K562 (cell line): ENCODE measurements around the gene ST6GAL1. TPM values are rescaled to one million over a fixed set of nuclear protein-coding genes. Genes with fewer than 3 reads are reported as not detected.

Experiments
- CBFB ChIP-seq: sonication (generic); formaldehyde crosslinking; IDR thresholded peaks from 2 replicates; pipeline ENCODE4 v1.4.0; 2020; ENCODE audit warnings: mild to moderate bottlenecking, missing genetic modification reagents
- CBX3 ChIP-seq, 2 experiments: IDR thresholded peaks; 1 replicate in 1 of 2; 2 replicates in 1 of 2; pipeline ENCODE4 v1.6.1; 2012; ENCODE audit warnings: inconsistent platforms in 2 of 2, low read length in 2 of 2, borderline replicate concordance in 1 of 2, control low read depth in 1 of 2
- CXXC5 ChIP-seq: fragments of 250-450 bp; sonication (Bioruptor Pico); IDR thresholded peaks from 2 replicates; pipeline ENCODE4 v1.8.0; 2022; ENCODE audit warnings: inconsistent platforms, mild to moderate bottlenecking, moderate library complexity
- JUND ChIP-seq, 2 experiments: IDR thresholded peaks; 2 replicates in 1 of 2; 3 replicates in 1 of 2; pipeline ENCODE4 v1.6.1; 2011; ENCODE audit warnings: borderline replicate concordance in 2 of 2, low read depth in 2 of 2, low read length in 2 of 2, improper control_type of control experiment in 1 of 2, missing biosample characterization in 1 of 2, missing genetic modification characterization in 1 of 2, missing genetic modification reagents in 1 of 2
- NONO ChIP-seq, 2 experiments: fragments of 200-400 bp in 1 of 2; fragments of 450-650 bp in 1 of 2; formaldehyde crosslinking in 1 of 2; IDR thresholded peaks; 2 replicates each; pipeline ENCODE4 v1.6.1; 2017; ENCODE audit warnings: low read depth in 2 of 2, mild to moderate bottlenecking in 2 of 2, moderate library complexity in 2 of 2, low read length in 1 of 2
- SP1 ChIP-seq: sonication (generic); formaldehyde crosslinking; IDR thresholded peaks from 2 replicates; pipeline ENCODE4 v1.8.1; 2022; ENCODE audit warnings: mild to moderate bottlenecking, missing genetic modification reagents
- TBL1XR1 ChIP-seq, 2 experiments: IDR thresholded peaks; 2 replicates each; pipeline ENCODE4 v1.6.1; 2012; ENCODE audit warnings: improper control_type of control experiment in 2 of 2, low read length in 2 of 2, mild to moderate bottlenecking in 1 of 2
- polyA plus RNA-seq, 8 experiments: library from polyadenylated mRNA; depleted of rRNA in 4 of 8; stranded (reverse) in 5 of 8; unstranded in 3 of 8; fragments of >200 nt; fragmentation: Nextera tagmentation in 2 of 8; fragmentation: Illumina TruSeq in 1 of 8; extraction: Ambion mirVana in 2 of 8; extraction: Trizol in 1 of 8; gene quantifications; 2 replicates each; pipeline versions ENCODE4 v1.2.1 to v1.2.3, GENCODE V29; 2011 to 2014; ENCODE audit warnings: inconsistent platforms in 1 of 8, missing spikeins in 1 of 8
- total RNA-seq, 7 experiments: library from RNA; depleted of rRNA in 6 of 7; stranded (reverse); fragments of >200 nt in 6 of 7; fragmentation: Illumina TruSeq in 2 of 7; extraction: Trizol in 2 of 7; gene quantifications; 2 replicates each; pipeline versions ENCODE4 v1.2.1 to v1.2.3, GENCODE V29; 2011 to 2021; ENCODE audit warnings: low replicate concordance in 1 of 7
- TF ChIP-seq, protein P1 (sequence below): fragments of 450-650 bp; IDR thresholded peaks from 2 replicates; pipeline ENCODE4 v1.6.1; 2016; ENCODE audit warnings: mild to moderate bottlenecking, moderate library complexity
- TF ChIP-seq, protein P2 (sequence below): fragments of 250-450 bp; sonication (Bioruptor Pico); IDR thresholded peaks from 2 replicates; pipeline ENCODE4 v1.5.0; 2020; ENCODE audit warnings: mild to moderate bottlenecking
- TF ChIP-seq, protein P3 (sequence below): fragments of 450-650 bp; IDR thresholded peaks from 2 replicates; pipeline ENCODE4 v1.7.0; 2016; ENCODE audit warnings: borderline replicate concordance
- TF ChIP-seq, protein P4 (sequence below): fragments of 450-650 bp; formaldehyde crosslinking; IDR thresholded peaks from 2 replicates; pipeline ENCODE4 v1.4.0; 2022; ENCODE audit warnings: mild to moderate bottlenecking, moderate library complexity

The ST6GAL1 gene
- total and polyA plus RNA-seq, 9 of the 15 experiments (the other 6 are each of a cell fraction or from before 2014, with no cell fraction given): 31.9 to 145 (median 71.0) TPM

DNA sequence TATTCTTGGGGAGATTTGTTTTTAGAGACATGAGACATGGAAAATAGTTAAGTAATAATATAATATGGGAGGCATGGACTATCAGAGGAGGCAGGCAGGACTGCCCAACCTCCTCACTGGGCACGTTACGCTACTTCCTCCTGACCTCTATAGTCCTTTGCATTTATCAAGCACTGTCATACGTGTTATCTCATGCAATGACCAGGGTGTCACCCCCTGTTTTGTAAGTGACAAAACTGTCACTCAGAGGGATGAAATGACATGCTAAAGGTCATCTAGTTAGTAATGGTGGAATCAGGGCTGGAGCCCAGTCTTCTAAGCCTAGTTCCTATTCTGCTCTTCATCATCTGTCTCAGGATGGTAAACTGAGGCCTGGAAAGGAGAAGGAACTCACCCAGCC lies 66.7 kb downstream of the ST6GAL1 start (continued):
- TF ChIP-seq, protein P1, sequence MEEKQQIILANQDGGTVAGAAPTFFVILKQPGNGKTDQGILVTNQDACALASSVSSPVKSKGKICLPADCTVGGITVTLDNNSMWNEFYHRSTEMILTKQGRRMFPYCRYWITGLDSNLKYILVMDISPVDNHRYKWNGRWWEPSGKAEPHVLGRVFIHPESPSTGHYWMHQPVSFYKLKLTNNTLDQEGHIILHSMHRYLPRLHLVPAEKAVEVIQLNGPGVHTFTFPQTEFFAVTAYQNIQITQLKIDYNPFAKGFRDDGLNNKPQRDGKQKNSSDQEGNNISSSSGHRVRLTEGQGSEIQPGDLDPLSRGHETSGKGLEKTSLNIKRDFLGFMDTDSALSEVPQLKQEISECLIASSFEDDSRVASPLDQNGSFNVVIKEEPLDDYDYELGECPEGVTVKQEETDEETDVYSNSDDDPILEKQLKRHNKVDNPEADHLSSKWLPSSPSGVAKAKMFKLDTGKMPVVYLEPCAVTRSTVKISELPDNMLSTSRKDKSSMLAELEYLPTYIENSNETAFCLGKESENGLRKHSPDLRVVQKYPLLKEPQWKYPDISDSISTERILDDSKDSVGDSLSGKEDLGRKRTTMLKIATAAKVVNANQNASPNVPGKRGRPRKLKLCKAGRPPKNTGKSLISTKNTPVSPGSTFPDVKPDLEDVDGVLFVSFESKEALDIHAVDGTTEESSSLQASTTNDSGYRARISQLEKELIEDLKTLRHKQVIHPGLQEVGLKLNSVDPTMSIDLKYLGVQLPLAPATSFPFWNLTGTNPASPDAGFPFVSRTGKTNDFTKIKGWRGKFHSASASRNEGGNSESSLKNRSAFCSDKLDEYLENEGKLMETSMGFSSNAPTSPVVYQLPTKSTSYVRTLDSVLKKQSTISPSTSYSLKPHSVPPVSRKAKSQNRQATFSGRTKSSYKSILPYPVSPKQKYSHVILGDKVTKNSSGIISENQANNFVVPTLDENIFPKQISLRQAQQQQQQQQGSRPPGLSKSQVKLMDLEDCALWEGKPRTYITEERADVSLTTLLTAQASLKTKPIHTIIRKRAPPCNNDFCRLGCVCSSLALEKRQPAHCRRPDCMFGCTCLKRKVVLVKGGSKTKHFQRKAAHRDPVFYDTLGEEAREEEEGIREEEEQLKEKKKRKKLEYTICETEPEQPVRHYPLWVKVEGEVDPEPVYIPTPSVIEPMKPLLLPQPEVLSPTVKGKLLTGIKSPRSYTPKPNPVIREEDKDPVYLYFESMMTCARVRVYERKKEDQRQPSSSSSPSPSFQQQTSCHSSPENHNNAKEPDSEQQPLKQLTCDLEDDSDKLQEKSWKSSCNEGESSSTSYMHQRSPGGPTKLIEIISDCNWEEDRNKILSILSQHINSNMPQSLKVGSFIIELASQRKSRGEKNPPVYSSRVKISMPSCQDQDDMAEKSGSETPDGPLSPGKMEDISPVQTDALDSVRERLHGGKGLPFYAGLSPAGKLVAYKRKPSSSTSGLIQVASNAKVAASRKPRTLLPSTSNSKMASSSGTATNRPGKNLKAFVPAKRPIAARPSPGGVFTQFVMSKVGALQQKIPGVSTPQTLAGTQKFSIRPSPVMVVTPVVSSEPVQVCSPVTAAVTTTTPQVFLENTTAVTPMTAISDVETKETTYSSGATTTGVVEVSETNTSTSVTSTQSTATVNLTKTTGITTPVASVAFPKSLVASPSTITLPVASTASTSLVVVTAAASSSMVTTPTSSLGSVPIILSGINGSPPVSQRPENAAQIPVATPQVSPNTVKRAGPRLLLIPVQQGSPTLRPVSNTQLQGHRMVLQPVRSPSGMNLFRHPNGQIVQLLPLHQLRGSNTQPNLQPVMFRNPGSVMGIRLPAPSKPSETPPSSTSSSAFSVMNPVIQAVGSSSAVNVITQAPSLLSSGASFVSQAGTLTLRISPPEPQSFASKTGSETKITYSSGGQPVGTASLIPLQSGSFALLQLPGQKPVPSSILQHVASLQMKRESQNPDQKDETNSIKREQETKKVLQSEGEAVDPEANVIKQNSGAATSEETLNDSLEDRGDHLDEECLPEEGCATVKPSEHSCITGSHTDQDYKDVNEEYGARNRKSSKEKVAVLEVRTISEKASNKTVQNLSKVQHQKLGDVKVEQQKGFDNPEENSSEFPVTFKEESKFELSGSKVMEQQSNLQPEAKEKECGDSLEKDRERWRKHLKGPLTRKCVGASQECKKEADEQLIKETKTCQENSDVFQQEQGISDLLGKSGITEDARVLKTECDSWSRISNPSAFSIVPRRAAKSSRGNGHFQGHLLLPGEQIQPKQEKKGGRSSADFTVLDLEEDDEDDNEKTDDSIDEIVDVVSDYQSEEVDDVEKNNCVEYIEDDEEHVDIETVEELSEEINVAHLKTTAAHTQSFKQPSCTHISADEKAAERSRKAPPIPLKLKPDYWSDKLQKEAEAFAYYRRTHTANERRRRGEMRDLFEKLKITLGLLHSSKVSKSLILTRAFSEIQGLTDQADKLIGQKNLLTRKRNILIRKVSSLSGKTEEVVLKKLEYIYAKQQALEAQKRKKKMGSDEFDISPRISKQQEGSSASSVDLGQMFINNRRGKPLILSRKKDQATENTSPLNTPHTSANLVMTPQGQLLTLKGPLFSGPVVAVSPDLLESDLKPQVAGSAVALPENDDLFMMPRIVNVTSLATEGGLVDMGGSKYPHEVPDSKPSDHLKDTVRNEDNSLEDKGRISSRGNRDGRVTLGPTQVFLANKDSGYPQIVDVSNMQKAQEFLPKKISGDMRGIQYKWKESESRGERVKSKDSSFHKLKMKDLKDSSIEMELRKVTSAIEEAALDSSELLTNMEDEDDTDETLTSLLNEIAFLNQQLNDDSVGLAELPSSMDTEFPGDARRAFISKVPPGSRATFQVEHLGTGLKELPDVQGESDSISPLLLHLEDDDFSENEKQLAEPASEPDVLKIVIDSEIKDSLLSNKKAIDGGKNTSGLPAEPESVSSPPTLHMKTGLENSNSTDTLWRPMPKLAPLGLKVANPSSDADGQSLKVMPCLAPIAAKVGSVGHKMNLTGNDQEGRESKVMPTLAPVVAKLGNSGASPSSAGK: no peak
- TF ChIP-seq, protein P2, sequence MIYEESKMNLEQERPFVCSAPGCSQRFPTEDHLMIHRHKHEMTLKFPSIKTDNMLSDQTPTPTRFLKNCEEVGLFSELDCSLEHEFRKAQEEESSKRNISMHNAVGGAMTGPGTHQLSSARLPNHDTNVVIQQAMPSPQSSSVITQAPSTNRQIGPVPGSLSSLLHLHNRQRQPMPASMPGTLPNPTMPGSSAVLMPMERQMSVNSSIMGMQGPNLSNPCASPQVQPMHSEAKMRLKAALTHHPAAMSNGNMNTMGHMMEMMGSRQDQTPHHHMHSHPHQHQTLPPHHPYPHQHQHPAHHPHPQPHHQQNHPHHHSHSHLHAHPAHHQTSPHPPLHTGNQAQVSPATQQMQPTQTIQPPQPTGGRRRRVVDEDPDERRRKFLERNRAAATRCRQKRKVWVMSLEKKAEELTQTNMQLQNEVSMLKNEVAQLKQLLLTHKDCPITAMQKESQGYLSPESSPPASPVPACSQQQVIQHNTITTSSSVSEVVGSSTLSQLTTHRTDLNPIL (CRISPR knock-in tag): no peak
- 0 out of 3 replicates have a peak, but pooled peaks of 1 of the 2 experiments have one; percentile 16 for TF ChIP-seq CBX3 (IDR thresholded peaks at IDR 0.05; ENCODE audit: borderline replicate concordance in 1 of 2, low read length in 2 of 2)
- TF ChIP-seq TBL1XR1 (IDR thresholded peaks at IDR 0.05; ENCODE audit: low read length in 2 of 2): peak in 1 of 2 experiments; percentile 80; a peak in 2 of 4 replicates
- TF ChIP-seq JUND (IDR thresholded peaks at IDR 0.05; ENCODE audit: borderline replicate concordance, low read depth, low read length): peak; percentile 78
- no peak; the same call in 2 of the 3 replicates for TF ChIP-seq JUND (tag; IDR thresholded peaks at IDR 0.05; ENCODE audit: borderline replicate concordance, low read depth, low read length)
- TF ChIP-seq, protein P3, sequence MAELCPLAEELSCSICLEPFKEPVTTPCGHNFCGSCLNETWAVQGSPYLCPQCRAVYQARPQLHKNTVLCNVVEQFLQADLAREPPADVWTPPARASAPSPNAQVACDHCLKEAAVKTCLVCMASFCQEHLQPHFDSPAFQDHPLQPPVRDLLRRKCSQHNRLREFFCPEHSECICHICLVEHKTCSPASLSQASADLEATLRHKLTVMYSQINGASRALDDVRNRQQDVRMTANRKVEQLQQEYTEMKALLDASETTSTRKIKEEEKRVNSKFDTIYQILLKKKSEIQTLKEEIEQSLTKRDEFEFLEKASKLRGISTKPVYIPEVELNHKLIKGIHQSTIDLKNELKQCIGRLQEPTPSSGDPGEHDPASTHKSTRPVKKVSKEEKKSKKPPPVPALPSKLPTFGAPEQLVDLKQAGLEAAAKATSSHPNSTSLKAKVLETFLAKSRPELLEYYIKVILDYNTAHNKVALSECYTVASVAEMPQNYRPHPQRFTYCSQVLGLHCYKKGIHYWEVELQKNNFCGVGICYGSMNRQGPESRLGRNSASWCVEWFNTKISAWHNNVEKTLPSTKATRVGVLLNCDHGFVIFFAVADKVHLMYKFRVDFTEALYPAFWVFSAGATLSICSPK: no peak
- TF ChIP-seq, protein P4, sequence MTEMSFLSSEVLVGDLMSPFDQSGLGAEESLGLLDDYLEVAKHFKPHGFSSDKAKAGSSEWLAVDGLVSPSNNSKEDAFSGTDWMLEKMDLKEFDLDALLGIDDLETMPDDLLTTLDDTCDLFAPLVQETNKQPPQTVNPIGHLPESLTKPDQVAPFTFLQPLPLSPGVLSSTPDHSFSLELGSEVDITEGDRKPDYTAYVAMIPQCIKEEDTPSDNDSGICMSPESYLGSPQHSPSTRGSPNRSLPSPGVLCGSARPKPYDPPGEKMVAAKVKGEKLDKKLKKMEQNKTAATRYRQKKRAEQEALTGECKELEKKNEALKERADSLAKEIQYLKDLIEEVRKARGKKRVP: no peak
- peak; percentile 66; the same call in 1 of the 2 replicates for TF ChIP-seq CXXC5 (CRISPR knock-in tag)
- no peak for TF ChIP-seq CBFB (CRISPR knock-in tag)
- no peak for TF ChIP-seq NONO (IDR thresholded peaks at IDR 0.05; ENCODE audit: low read depth in 2 of 2, low read length in 1 of 2)
- TF ChIP-seq SP1 (CRISPR knock-in tag): no peak
